ENCODE measurements around the gene SPEG.
A peak's percentile ranks its signal among the peaks of the same experiment; 100 is the strongest.

SPEG gene

GRCh38 chr2:219542931-219543595 is 108.4 kb downstream of the SPEG start:
- H3F3A ChIP-seq (ENCODE audit: control insufficient read depth, insufficient read depth) = no peaks in the 10 kb centered on the region
- no peaks in the 10 kb centered on the region for H3K9me3 ChIP-seq (ENCODE audit: control insufficient read depth, insufficient read depth, low read length)
- H4K20me1 ChIP-seq (ENCODE audit: control insufficient read depth, insufficient read depth, low read depth, low read length) = peaks cover 6% of the 10 kb centered on the region
- no peaks in the 10 kb centered on the region for H3K9me2 ChIP-seq (replicated peaks; ENCODE audit: control insufficient read depth, low read length)
- H3K36me3 ChIP-seq (ENCODE audit: control insufficient read depth, low read length) = peaks cover 25% of the 10 kb centered on the region
- peaks cover 15% of the 10 kb centered on the region; the same call in 1 of the 2 replicates for H3K27me3 ChIP-seq (ENCODE audit: control insufficient read depth, low read length)
- H3K4me2 ChIP-seq (ENCODE audit: low read length) = peak overlapping the region; percentile 74
- peaks cover 8% of the 10 kb centered on the region for H3K79me2 ChIP-seq (ENCODE audit: control insufficient read depth, low read length)
- peak overlapping the region; percentile 90 for H3K4me3 ChIP-seq (ENCODE audit: low read length)
- TF ChIP-seq EZH2phosphoT487 (IDR thresholded peaks at IDR 0.05; ENCODE audit: borderline replicate concordance, low read length) (no peak), CTCF (IDR thresholded peaks at IDR 0.05; ENCODE audit: low read depth, low read length, poor library complexity, severe bottlenecking) (no peak)
- H3K4me1 ChIP-seq (ENCODE audit: control insufficient read depth, low read length) = peaks cover 22% of the 10 kb centered on the region
- peak overlapping the region; percentile 66 for H3K27ac ChIP-seq (ENCODE audit: low read depth, low read length)

- H3K27ac ChIP-seq (ENCODE audit: low read depth, low read length) = peak within 1 kb of the TSS; percentile 66
- H3K4me1 ChIP-seq (ENCODE audit: control insufficient read depth, low read length) = peaks cover 22% of the 10 kb centered on the region
These were observed 109.1 kb downstream of the SPEG start, which contains the start of the genes CHPF and TMEM198 for GRCh38 chr2:219543596-219544358. Gene CHPF, minus strand, starts transcription at chr2:219543809. Its CDS starts 271 bp downstream, at chr2:219543538. Gene TMEM198, plus strand, starts transcription at chr2:219544028. Its CDS starts 700 bp downstream, at chr2:219544728.

DNA sequence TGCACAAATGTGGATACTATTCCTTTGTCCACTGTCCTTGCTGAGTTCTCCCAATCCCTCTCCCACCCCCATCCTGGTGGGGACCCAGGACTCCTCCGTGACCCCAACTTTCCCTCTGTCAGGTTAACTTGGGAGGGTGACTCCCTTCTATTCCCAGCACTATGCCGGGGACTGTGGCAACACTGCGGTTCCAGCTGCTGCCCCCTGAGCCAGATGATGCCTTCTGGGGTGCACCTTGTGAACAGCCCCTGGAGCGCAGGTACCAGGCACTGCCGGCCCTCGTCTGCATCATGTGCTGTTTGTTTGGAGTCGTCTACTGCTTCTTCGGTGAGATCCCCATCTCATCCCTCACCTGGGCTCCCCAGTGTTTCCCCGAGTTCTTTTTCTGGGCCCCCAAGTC is 109.9 kb downstream of the SPEG start:
- peaks cover 22% of the 10 kb centered on the region for H3K4me1 ChIP-seq (ENCODE audit: control insufficient read depth, low read length)
- H4K20me1 ChIP-seq (ENCODE audit: control insufficient read depth, insufficient read depth, low read depth, low read length) = peaks cover 6% of the 10 kb centered on the region
- H3K9me2 ChIP-seq (replicated peaks; ENCODE audit: control insufficient read depth, low read length) = no peaks in the 10 kb centered on the region
- no peaks in the 10 kb centered on the region for H3K9me3 ChIP-seq (ENCODE audit: control insufficient read depth, insufficient read depth, low read length)
- H3K27me3 ChIP-seq (ENCODE audit: control insufficient read depth, low read length) = peaks cover 15% of the 10 kb centered on the region; the same call in 1 of the 2 replicates
- H3K4me2 ChIP-seq (ENCODE audit: low read length) = peak overlapping the region; percentile 74
- H3K4me3 ChIP-seq (ENCODE audit: low read length) = peak overlapping the region; percentile 90
- peaks cover 8% of the 10 kb centered on the region for H3K79me2 ChIP-seq (ENCODE audit: control insufficient read depth, low read length)
- TF ChIP-seq EZH2phosphoT487 (IDR thresholded peaks at IDR 0.05; ENCODE audit: borderline replicate concordance, low read length) = no peak
- no peak for TF ChIP-seq CTCF (IDR thresholded peaks at IDR 0.05; ENCODE audit: low read depth, low read length, poor library complexity, severe bottlenecking)
- no peaks in the 10 kb centered on the region for H3F3A ChIP-seq (ENCODE audit: control insufficient read depth, insufficient read depth)
- peaks cover 18% of the 10 kb centered on the region for H3K36me3 ChIP-seq (ENCODE audit: control insufficient read depth, low read length)
- no peak overlapping the region for H3K27ac ChIP-seq (ENCODE audit: low read depth, low read length)

More at GRCh38 chr2:219543596-219544358, 109.1 kb downstream of the SPEG start, which contains the start of the genes CHPF and TMEM198:
- Histone ChIP-seq H3K4me2 (ENCODE audit: low read length) (peak within 1 kb of the TSS; percentile 74), H3K9me3 (ENCODE audit: control insufficient read depth, insufficient read depth, low read length) (no peaks in the 10 kb centered on the region), H4K20me1 (ENCODE audit: control insufficient read depth, insufficient read depth, low read depth, low read length) (peaks cover 6% of the 10 kb centered on the region), H3K27me3 (ENCODE audit: control insufficient read depth, low read length) (peaks cover 15% of the 10 kb centered on the region; the same call in 1 of the 2 replicates), H3K9me2 (replicated peaks; ENCODE audit: control insufficient read depth, low read length) (no peaks in the 10 kb centered on the region), H3K4me3 (ENCODE audit: low read length) (peak within 1 kb of the TSS; percentile 90), H3K79me2 (ENCODE audit: control insufficient read depth, low read length) (peaks cover 8% of the 10 kb centered on the region), H3F3A (ENCODE audit: control insufficient read depth, insufficient read depth) (no peaks in the 10 kb centered on the region), H3K36me3 (ENCODE audit: control insufficient read depth, low read length) (peaks cover 24% of the 10 kb centered on the region)
- TF ChIP-seq CTCF (IDR thresholded peaks at IDR 0.05; ENCODE audit: low read depth, low read length, poor library complexity, severe bottlenecking) (no peak), EZH2phosphoT487 (IDR thresholded peaks at IDR 0.05; ENCODE audit: borderline replicate concordance, low read length) (no peak)

All from DOHH2 (cell line).